CD4-positive, alpha-beta T cell treated with Interleukin-17A for 1 hour (primary cell): ENCODE results near the gene ZSCAN4.

Source experiments
- DNase-seq: peaks from one replicate; pipeline ENCODE4 v3.0.0-alpha.2; 2020

ZSCAN4 gene

GRCh38 chr19:57682226-57682766, 13.6 kb downstream of the ZSCAN4 start:
- no peak for DNase-seq

- DNase-seq: no peak
Observed at GRCh38 chr19:57686727-57687126, 18.0 kb downstream of the ZSCAN4 start.

GRCh38 chr19:57687363-57688010, 18.8 kb downstream of the ZSCAN4 start:
- no peak for DNase-seq

GRCh38 chr19:57688011-57688763, 19.5 kb downstream of the ZSCAN4 start:
- no peak for DNase-seq

GRCh38 chr19:57689750-57690149, 21.0 kb downstream of the ZSCAN4 start:
- DNase-seq: no peak

GRCh38 chr19:57701625-57702024, 32.9 kb downstream of the ZSCAN4 start:
- no peak for DNase-seq

- no peak for DNase-seq
Observed at GRCh38 chr19:57706346-57706745, 37.6 kb downstream of the ZSCAN4 start.

GRCh38 chr19:57708641-57709361, 40.1 kb downstream of the ZSCAN4 start, which contains the start of gene ZNF154:
ZNF154 (minus strand) TSS chr19:57709204; CDS start chr19:57708971, 233 bp downstream.
- DNase-seq: peak; percentile 84

GRCh38 chr19:57709616-57710015, 40.9 kb downstream of the ZSCAN4 start:
- DNase-seq: no peak

- DNase-seq: no peak
Observed at GRCh38 chr19:57712222-57712621, 43.5 kb downstream of the ZSCAN4 start.

- DNase-seq: no peak
Observed at GRCh38 chr19:57719424-57719823, 50.7 kb downstream of the ZSCAN4 start.

- DNase-seq: no peak
Observed at GRCh38 chr19:57719901-57720519, 51.3 kb downstream of the ZSCAN4 start.

- DNase-seq: no peak
Observed at GRCh38 chr19:57720878-57721277, 52.1 kb downstream of the ZSCAN4 start.
